NCI-H1092 treated with DMSO at 0.1 percent for 48 hours (cell line): ENCODE data around the gene KIAA1755.

ENCODE experiments used
- DNase-seq: peaks from one replicate; lab custom pipeline; 2025; lab: John Stamatoyannopoulos, UW

The KIAA1755 gene

GRCh38 chr20:38219006-38219950 is 41.3 kb downstream of the KIAA1755 start:
- no peak for DNase-seq

- no peak for DNase-seq
Observed at GRCh38 chr20:38218566-38218885, 42.0 kb downstream of the KIAA1755 start.

- DNase-seq, result no peak
Observed at GRCh38 chr20:38217791-38218565, 42.6 kb downstream of the KIAA1755 start.

- no peak for DNase-seq
Observed at GRCh38 chr20:38216746-38217595, 43.6 kb downstream of the KIAA1755 start.

DNA sequence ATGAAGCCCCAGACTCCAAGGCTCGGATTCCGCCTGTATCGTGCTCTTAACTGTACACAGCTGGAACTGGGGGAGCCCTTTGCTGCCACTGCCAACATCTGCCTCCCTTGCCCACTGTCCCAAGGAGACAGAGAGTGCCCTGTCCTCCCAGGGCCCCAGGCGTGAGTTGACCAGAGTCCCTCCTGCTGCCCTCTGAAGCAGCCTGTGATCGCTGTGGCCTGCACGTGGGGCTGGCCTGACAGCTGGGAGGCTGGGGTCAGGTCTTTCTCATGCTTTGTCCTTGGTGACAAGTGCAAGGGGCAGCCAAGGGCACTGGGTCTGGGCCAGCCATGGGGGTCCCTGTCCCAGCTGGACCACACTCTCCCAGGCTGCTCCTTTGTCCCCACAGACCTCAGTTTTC is 44.3 kb downstream of the KIAA1755 start:
- no peak for DNase-seq

GRCh38 chr20:38215194-38216182 is 45.0 kb downstream of the KIAA1755 start:
- no peak for DNase-seq

- DNase-seq, result no peak
Observed at GRCh38 chr20:38214256-38215193, 46.0 kb downstream of the KIAA1755 start.

GRCh38 chr20:38213607-38213940 is 47.0 kb downstream of the KIAA1755 start:
- DNase-seq, result no peak

GRCh38 chr20:38212806-38213606 is 47.5 kb downstream of the KIAA1755 start:
- DNase-seq, result no peak

GRCh38 chr20:38211200-38212097 is 49.1 kb downstream of the KIAA1755 start:
- no peak for DNase-seq

- DNase-seq, result no peak
Observed at GRCh38 chr20:38210741-38211140, 49.8 kb downstream of the KIAA1755 start.

GRCh38 chr20:38209736-38210405 is 50.7 kb downstream of the KIAA1755 start:
- DNase-seq, result no peak

DNA sequence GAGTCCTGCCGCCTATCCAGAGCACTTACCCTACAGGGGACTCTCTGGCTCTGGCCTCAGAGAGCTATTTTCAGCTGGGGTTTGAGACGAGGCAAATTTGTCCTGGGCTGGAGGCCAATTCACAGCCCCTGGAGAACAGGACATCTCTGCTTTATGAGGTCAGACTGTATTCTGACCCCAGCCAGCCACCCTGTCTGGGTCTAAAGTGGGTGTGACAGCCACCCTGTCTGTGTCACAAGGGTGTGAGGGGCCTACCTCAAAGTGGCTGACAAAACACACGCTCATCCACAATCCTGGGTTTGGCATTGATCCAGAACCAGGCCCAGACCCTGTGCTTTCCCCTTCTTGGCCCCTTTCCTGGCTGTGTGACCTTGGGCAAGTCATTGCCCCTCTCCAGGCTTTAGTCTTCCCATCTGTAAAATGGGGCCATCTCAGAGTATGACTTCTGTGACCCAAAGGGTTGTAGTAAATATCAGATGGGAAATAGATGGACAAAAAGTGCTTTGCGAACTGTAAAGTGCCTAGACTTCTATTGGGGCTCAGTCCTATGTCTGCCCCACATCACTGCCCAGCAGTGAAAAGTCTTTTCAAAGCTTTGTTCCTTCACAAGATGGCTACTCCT is 51.4 kb downstream of the KIAA1755 start:
- DNase-seq, result no peak

- DNase-seq, result no peak
Observed at GRCh38 chr20:38208523-38208922, 52.0 kb downstream of the KIAA1755 start.

DNA sequence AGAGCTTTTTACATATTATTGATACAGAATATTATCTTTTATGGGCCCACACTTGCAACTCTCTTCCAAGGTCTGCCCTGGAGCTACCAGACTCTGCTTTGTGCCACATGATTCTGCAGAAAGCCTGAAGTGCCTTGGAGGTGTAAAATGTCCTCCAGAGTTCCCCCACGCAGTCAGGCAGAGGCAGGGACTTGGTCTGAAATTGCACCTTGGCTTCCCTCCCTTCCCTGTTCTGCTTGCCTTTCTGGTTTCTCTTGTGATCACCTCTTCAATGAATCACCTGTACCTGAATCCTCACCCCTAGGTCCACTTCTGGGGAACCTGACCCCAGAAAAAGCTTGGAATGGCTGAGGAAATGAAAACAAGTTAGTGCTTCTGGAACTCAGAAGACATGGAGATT is 52.4 kb downstream of the KIAA1755 start:
- no peak for DNase-seq

- no peak for DNase-seq
Observed at GRCh38 chr20:38207621-38208020, 52.9 kb downstream of the KIAA1755 start.

- DNase-seq, result no peak
Observed at GRCh38 chr20:38205001-38205400, 55.5 kb downstream of the KIAA1755 start.
